Cortex of kidney (tissue), 1 donor: ENCODE measurements around the gene B3GNT3.
"Not testable (repeated sequence)": the region's sequence is repeated elsewhere in the genome, so short reads cannot be mapped to it uniquely, and the experiment has no call there.

Experiments
- DNase-seq: peaks from one replicate; lab custom pipeline; 2025; lab: John Stamatoyannopoulos, UW

Gene B3GNT3

DNA sequence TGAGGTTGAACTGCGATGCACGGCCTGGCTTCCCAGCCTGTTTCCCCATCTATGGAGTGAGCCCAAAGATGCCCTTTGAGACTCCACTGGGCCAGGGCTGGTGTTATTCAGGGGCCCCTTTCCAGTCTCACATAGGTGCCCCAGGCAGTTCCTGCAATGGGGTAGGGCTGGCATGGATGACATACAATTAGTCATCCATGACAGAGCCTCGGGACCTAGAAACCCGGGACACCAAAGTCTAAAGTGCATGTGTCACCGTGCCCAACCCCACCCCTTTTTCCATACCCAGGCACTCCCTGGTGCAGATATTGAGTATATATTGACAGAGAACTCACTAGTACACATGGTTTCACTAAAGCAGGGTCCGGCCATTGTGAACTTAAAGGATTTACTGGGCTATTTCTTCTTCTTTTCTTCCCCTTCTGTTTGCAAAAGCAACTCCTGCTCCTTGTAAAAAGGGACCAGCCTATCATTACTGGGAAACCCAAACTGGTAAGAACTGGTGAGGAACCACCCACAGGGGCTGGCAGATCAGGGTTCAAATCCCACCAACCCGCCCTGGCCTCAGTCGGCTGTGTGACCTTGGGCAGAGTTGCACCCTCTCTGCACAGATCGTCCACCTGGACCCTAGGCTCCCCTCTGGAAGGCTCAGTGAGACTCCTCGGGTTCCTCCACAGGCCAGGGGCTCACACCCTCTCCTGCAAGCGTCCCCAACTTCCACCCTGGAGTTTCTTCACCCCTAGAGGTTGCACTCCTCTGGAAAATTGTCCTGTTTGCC, 2.7 kb downstream of the B3GNT3 start:
- no peak for DNase-seq

DNA sequence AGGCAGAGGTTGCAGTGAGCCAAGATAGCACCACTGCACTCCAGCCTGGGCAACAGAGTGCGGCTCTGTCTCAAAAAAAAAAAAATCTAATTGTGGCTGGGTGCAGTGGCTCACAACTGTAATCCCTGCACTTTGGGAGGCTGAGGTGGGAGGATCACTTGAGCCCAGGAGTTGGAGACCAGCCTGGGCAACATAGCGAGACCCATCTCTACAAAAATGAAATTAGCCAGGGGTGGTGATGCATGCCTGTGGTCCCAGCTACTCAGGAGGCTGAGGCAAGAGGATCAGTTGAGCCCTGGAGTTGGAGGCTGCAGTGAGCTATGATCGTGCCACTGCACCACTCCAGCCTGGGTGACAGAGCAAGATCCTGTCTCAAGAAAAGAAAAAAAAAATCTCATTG, 3.7 kb downstream of the B3GNT3 start:
- DNase-seq, result not testable (repeated sequence)

DNA sequence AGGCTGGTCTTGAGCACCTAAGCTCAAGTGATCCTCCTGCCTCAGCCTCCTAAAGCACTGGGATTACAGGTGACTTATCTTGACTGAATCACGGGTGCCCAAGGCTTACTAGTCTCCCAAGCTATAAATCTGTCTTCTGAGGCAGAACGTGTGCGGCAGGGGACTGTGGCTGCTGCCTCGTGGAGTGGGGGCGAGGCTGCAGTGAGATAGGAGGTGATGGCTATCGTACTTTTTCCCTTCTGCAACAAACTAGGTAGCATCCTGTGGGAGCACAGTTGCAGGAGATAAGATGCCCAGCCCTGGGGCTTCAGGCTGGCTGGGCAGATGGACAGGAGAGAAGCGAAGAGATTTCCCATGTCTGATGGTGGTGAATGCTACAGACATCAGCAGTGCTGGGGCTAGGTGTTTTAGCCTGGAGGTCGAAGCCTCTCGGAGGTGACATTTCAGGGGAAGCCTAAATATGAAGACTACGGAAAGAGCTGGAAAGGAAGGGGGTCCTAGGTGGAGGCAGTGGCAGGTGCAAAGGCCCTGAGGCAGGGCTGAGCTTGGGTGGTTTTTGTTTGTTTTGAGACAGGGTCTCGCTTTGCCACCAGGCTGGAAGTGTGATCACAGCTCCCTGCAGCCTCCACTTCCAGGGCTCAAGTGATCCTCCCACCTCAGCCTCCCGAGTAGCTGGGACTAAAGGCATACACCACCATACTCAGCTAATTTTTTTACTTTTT, 7.4 kb downstream of the B3GNT3 start:
- DNase-seq, result no peak

- DNase-seq, result no peak
Measured at GRCh38 chr19:17803264-17803896, 8.4 kb downstream of the B3GNT3 start.

- no peak for DNase-seq
Measured at GRCh38 chr19:17805427-17805826, 10.5 kb downstream of the B3GNT3 start.

DNA sequence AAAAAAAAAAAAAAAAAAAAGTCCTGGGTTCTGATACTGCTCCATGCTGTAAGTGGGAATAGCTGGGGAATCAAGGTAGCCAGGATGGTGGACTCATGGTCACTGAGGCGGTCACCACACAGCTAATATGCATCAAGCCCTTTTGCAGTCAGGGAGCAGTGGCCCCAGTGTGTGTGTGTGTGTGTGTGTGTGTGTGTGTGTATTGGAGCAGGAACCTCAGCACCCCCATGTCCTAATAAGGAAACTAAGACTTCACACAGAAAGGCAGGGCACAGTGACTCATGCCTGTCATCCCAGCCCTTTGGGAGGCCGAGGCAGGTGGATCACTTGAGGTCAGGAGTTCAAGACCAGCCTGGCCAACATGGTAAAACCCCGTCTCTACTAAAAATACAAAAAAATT, 12.0 kb downstream of the B3GNT3 start:
- no peak for DNase-seq

GRCh38 chr19:17807731-17808316, 12.9 kb downstream of the B3GNT3 start:
- DNase-seq, result no peak

DNA sequence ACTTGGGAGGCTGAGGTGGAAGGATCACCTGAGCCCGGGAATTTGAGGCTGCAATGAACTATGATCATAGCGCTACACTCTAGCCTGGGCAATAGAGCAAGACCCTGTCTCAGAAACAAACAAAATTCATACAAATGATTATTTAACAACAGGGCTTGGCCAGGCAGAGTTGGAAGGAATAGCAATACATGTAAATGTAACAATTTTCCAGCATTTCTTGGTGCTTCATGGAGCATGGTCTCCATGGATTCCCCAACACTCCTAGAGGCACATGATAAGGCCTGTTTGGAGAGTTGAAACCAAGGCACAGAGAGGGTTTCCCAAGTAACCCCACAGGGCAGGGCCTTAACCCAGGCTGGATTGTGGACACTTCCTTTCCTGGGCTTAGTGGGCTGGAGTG, 16.2 kb downstream of the B3GNT3 start:
- DNase-seq, result no peak

DNA sequence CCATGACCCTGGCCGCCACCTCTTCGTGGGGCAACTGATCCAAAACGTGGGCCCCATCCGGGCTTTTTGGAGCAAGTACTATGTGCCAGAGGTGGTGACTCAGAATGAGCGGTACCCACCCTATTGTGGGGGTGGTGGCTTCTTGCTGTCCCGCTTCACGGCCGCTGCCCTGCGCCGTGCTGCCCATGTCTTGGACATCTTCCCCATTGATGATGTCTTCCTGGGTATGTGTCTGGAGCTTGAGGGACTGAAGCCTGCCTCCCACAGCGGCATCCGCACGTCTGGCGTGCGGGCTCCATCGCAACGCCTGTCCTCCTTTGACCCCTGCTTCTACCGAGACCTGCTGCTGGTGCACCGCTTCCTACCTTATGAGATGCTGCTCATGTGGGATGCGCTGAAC, 16.7 kb downstream of the B3GNT3 start:
- no peak for DNase-seq

- no peak for DNase-seq
Measured at GRCh38 chr19:17812099-17812498, 17.2 kb downstream of the B3GNT3 start.

- DNase-seq, result no peak
Measured at GRCh38 chr19:17817668-17818363, 22.9 kb downstream of the B3GNT3 start.

GRCh38 chr19:17821190-17821589, 26.3 kb downstream of the B3GNT3 start, which contains the start of gene INSL3:
Gene INSL3, minus strand, starts transcription at chr19:17821519. Its CDS starts 13 bp downstream, at chr19:17821506.
- no peak for DNase-seq

- no peak for DNase-seq
Measured at GRCh38 chr19:17824339-17824738, 29.4 kb downstream of the B3GNT3 start.

DNA sequence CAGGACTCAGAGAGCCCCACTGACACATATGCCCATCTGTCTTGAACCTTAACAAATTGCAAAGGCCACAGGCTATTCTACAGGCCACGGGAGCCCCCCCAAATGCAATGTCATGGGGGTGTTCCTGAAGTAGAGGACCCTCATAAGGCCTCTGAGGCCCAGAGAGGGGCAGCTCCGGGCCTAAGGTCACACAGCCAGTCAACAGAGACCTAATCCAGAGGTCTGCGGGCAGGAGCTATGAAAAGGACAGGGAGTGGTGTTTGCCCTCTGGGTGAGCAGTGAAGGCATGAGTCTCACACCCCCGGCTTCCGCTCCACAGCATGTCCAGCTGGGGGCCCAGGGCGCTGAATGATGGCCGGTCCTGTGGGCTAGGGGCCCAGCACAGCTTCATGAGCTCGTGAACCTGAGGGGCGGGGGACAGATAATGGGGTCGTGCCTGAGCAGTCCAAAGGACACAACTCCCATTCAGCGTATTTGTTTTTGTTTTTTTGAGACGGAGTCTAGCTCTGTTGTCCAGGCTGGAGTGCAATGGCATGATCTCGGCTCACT, 31.6 kb downstream of the B3GNT3 start:
- no peak for DNase-seq

DNA sequence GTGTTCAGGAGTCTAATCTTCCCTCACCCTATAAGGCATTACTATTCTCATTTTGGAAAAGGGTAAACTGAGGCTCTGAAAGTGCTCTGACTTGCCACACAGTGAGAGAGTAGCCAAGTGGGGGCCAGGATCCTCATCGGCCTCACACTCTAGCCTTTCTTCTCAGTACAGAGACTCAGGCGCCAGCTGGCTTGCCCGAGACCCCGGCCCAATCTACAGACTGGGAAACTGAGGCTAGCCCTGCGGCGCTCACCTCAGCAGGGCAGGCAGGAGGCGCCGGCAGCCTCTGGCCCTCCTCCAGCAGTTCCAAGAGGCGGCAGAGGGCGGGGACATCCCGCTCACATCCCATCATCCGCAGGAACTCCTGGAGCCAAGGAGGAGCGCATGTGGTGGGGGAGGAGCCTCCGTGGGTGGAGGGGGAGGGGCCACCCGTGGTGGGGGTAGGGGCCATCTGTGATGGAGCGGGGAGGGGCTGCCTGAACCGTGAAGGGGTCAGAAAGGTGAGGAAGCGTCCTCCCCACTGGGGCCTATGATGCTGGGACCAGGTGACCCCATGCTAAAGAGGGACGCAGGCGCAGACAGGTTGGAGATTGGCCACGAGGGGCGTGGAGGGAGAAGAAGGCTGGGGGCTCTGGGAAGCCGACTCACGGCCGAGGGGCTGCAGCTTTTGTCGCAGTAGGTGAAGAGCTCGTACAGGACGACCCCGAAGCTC, 35.1 kb downstream of the B3GNT3 start:
- no peak for DNase-seq

DNA sequence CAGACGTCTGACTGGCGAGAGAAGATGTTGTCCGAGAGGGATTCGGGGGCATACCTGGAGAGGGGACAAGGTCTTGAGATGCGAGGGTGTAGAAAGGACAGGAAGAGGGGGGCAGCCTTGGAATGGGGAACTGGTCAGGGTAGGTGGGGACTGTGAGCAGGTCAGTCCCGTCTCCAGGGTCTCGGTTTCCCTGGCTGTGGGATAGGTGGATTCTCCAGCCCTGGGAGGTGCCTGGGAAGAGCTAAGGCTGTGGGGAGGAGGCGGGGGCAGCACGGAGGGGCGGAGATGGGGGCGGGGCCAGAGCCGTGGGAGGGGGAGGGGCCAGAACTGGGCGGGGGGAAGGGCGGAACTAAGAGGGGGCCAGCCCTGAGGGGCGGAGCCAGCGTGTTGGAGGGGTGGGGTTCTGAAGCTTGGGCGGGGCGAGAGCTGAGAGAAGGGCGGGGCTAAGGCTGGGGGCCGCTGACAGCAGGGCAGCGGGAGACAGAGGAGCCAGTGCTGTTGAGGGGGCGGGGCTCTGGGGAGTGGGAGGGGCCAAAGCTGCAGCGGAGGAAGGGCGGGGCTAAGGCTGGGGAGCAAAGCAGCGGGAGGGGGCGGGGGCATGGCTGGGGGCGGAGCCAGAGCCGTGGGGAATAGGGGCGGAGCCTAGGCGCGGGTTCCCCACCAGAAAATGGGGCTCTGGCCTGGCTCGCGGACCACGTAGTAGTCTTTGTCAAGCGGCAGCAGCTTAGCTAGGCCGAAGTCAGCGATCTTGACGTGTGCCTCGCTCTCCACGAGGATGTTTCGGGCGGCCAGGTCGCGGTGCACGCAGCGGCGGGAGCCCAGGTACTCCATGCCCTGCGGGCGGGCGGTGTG, 35.9 kb downstream of the B3GNT3 start:
- no peak for DNase-seq

GRCh38 chr19:17831419-17831888, 36.5 kb downstream of the B3GNT3 start:
- DNase-seq, result no peak

- DNase-seq, result no peak
Measured at GRCh38 chr19:17832443-17833208, 37.7 kb downstream of the B3GNT3 start.
